ENCODE results near the gene SLC5A3. TPM values are rescaled to one million over a fixed set of nuclear protein-coding genes. Genes with fewer than 3 reads are reported as not detected.

The SLC5A3 gene
- total RNA-seq, 1 experiment from 2014 or later = 8.6 TPM

- in situ Hi-C loops (cut with HindIII; ENCODE audit: low pct_unique_long_range_greater_than_20kb, low sequenced_read_pairs) = no loop called here
- no peak for DNase-seq (ENCODE audit: low read depth, low spot score)
These were observed 15.4 kb downstream of the SLC5A3 start for GRCh38 chr21:34088752-34089151.

- in situ Hi-C loops (cut with HindIII; ENCODE audit: low pct_unique_long_range_greater_than_20kb, low sequenced_read_pairs) = no loop called here
- no peak for DNase-seq (ENCODE audit: low read depth, low spot score)
These were observed 17.7 kb downstream of the SLC5A3 start for GRCh38 chr21:34091032-34091431.

- in situ Hi-C loops (cut with HindIII; ENCODE audit: low pct_unique_long_range_greater_than_20kb, low sequenced_read_pairs) = no loop called here
- peak; percentile 38 for DNase-seq (ENCODE audit: low read depth, low spot score)
These were observed 18.2 kb downstream of the SLC5A3 start for GRCh38 chr21:34091607-34092006.

GRCh38 chr21:34092262-34092921 lies 19.0 kb downstream of the SLC5A3 start:
- in situ Hi-C loops (cut with HindIII; ENCODE audit: low pct_unique_long_range_greater_than_20kb, low sequenced_read_pairs) = no loop called here
- no peak for DNase-seq (ENCODE audit: low read depth, low spot score)

- no peak for DNase-seq (ENCODE audit: low read depth, low spot score)
- in situ Hi-C loops (cut with HindIII; ENCODE audit: low pct_unique_long_range_greater_than_20kb, low sequenced_read_pairs) = no loop called here
These were observed 19.7 kb downstream of the SLC5A3 start for GRCh38 chr21:34093083-34093482.

- in situ Hi-C loops (cut with HindIII; ENCODE audit: low pct_unique_long_range_greater_than_20kb, low sequenced_read_pairs) = no loop called here
- DNase-seq (ENCODE audit: low read depth, low spot score) = no peak
These were observed 21.6 kb downstream of the SLC5A3 start for GRCh38 chr21:34094949-34095348.

GRCh38 chr21:34097442-34097841 lies 24.1 kb downstream of the SLC5A3 start:
- in situ Hi-C loops (cut with HindIII; ENCODE audit: low pct_unique_long_range_greater_than_20kb, low sequenced_read_pairs) = no loop called here
- DNase-seq (ENCODE audit: low read depth, low spot score) = no peak

GRCh38 chr21:34100337-34100736 lies 27.0 kb downstream of the SLC5A3 start:
- in situ Hi-C loops (cut with HindIII; ENCODE audit: low pct_unique_long_range_greater_than_20kb, low sequenced_read_pairs) = no loop called here
- DNase-seq (ENCODE audit: low read depth, low spot score) = no peak

GRCh38 chr21:34100790-34101189 lies 27.4 kb downstream of the SLC5A3 start:
- no peak for DNase-seq (ENCODE audit: low read depth, low spot score)
- in situ Hi-C loops (cut with HindIII; ENCODE audit: low pct_unique_long_range_greater_than_20kb, low sequenced_read_pairs) = no loop called here

- in situ Hi-C loops (cut with HindIII; ENCODE audit: low pct_unique_long_range_greater_than_20kb, low sequenced_read_pairs) = no loop called here
These were observed 32.7 kb downstream of the SLC5A3 start for GRCh38 chr21:34105947-34106541.

GRCh38 chr21:34107606-34108005 lies 34.2 kb downstream of the SLC5A3 start:
- peak; percentile 15 for DNase-seq (ENCODE audit: low read depth, low spot score)
- in situ Hi-C loops (cut with HindIII; ENCODE audit: low pct_unique_long_range_greater_than_20kb, low sequenced_read_pairs) = no loop called here

More at GRCh38 chr21:34105947-34106541, 32.7 kb downstream of the SLC5A3 start:
- no peak for DNase-seq (ENCODE audit: low read depth, low spot score)

- in situ Hi-C loops (cut with HindIII; ENCODE audit: low pct_unique_long_range_greater_than_20kb, low sequenced_read_pairs) = no loop called here
- DNase-seq (ENCODE audit: low read depth, low spot score) = no peak
These were observed 35.7 kb downstream of the SLC5A3 start for GRCh38 chr21:34109075-34109474.

- in situ Hi-C loops (cut with HindIII; ENCODE audit: low pct_unique_long_range_greater_than_20kb, low sequenced_read_pairs) = no loop called here
- DNase-seq (ENCODE audit: low read depth, low spot score) = no peak
These were observed 37.3 kb downstream of the SLC5A3 start for GRCh38 chr21:34110594-34111202.

- no peak for DNase-seq (ENCODE audit: low read depth, low spot score)
- in situ Hi-C loops (cut with HindIII; ENCODE audit: low pct_unique_long_range_greater_than_20kb, low sequenced_read_pairs) = no loop called here
These were observed 39.1 kb downstream of the SLC5A3 start for GRCh38 chr21:34112316-34113033.

- DNase-seq (ENCODE audit: low read depth, low spot score) = no peak
- in situ Hi-C loops (cut with HindIII; ENCODE audit: low pct_unique_long_range_greater_than_20kb, low sequenced_read_pairs) = no loop called here
These were observed 40.5 kb downstream of the SLC5A3 start for GRCh38 chr21:34113842-34114241.

GRCh38 chr21:34115160-34115559 lies 41.8 kb downstream of the SLC5A3 start:
- no peak for DNase-seq (ENCODE audit: low read depth, low spot score)
- in situ Hi-C loops (cut with HindIII; ENCODE audit: low pct_unique_long_range_greater_than_20kb, low sequenced_read_pairs) = no loop called here

- in situ Hi-C loops (cut with HindIII; ENCODE audit: low pct_unique_long_range_greater_than_20kb, low sequenced_read_pairs) = no loop called here
- DNase-seq (ENCODE audit: low read depth, low spot score) = no peak
These were observed 43.2 kb downstream of the SLC5A3 start for GRCh38 chr21:34116569-34116968.

- DNase-seq (ENCODE audit: low read depth, low spot score) = no peak
- in situ Hi-C loops (cut with HindIII; ENCODE audit: low pct_unique_long_range_greater_than_20kb, low sequenced_read_pairs) = no loop called here
These were observed 47.5 kb downstream of the SLC5A3 start for GRCh38 chr21:34120867-34121266.

Data from SK-MEL-5 (cell line).